Inferior parietal cortex (tissue), 1 donor: ENCODE measurements around the gene CDC5L.
A peak's percentile ranks its signal among the peaks of the same experiment; 100 is the strongest.

Experiments
- DNase-seq: peaks from one replicate; pipeline ENCODE4 v3.0.0-alpha.2; 2016; ENCODE audit errors: extremely low spot score

CDC5L gene

DNA sequence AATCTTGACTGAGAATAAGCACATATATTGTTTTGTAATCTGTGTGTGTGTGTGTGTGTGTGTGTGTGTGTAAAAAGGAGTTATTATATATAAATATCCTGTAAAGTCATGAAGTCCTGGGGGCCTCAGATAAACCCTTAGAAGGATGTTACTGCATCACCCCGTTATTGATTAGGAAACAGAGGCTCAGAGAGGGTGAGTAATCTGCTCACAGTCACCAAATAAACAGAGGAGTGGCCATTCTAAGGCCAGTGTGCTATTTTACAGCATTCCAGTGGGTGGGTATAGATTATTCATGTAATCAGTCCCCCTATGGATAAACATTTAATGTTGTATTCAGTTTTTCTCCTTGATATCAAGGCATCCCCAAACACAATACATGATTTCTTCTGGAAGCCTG, 87.1 kb downstream of the CDC5L start:
- DNase-seq, result no peak

DNA sequence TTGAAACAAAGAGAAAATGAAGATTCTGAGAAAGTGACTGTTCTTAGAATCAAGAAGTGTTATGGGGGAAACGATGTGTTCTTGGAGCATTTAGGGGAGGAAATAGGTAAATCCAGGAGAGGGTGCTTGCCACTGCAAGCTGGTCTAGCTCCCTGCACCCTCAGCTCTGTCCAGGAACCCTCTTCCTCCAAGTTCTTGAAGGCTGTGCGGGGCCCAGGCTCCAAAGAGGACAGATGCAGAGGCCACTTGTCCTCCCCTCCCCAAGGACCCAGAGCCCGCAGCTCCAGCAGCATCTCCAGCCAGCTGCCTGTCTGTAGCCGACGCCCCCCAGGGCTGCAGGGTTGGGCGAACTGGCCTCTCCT, 87.9 kb downstream of the CDC5L start:
- no peak for DNase-seq

DNA sequence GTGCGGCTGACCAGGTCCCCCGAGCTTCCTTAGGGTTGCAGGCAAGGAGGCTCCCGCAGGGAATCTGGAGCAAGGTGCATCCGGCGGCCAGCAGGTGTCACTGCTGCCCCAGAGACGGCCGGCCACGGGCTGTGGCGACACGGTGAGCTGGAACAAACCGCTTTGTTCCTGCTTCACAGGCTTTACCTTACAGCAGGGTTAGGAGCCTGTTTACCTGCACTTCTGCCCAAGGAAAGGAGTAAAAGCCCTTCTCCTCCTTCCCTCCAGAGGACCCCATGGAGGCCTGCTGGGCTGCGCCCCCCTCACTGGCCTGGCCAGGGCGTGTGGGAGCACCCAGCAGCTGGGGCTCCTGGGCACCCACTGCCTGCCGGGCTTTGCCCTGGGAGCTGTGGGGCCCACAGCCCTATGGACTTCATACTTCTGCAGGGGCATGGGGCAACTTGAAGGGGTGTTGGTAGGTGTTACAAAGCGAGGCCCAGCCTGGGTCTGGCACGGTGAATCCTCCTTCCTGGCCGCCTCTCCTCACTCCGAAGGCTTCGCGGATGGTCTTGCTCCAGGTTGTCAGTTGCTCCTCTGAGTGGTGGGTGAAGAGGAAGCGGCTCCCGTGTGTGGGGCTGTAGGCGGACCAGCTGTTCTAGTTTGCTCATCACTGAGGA, 88.4 kb downstream of the CDC5L start:
- peak; percentile 78 for DNase-seq

DNA sequence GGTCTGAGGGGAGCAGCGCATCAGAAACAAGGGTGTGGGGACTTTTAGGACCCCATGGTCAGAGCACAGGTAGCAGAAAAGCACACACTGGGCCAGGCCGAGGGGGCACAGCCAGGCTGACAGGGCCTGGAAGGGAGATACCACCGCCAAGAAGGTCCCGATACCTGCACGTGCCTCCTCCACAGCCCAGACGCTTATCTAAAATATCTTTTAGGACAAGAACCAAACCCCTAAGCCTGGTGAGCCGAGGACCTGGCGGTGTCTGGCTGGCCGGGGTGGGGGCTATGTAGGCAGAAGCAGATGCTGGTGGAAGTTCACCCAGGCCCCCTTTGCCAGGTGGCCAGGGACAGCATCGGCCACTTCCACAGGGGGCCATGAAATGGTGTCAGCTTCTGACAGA, 89.3 kb downstream of the CDC5L start:
- DNase-seq, result no peak

DNA sequence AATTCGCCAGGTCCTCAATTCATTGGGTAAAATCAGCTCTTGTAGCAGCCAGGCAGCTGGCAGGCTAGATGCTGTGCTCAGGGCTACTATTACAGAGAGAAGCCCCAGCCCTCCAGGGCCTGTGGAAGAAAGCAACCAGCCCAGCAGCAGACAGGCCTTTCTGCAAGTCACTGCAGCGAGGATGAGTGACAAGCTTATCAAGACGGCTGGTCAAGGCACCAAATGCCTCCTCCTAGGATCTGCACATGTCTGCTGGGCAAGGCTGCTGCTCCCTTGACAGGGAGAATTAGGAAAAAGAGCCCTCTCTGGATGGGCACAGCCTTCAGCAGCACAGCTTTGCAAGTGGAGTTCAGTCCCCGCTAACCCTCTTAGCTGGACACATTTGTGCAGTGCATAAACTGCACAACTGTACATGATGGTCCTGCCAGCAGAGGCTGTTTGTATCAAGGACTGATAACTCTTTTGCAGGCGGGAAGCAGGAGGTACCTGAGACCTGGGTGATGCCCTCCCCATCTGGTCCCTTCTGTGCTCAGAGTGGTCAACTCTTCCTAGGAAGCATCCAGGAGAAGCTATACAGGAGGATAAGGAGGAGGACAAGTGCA, 89.9 kb downstream of the CDC5L start:
- no peak for DNase-seq

DNA sequence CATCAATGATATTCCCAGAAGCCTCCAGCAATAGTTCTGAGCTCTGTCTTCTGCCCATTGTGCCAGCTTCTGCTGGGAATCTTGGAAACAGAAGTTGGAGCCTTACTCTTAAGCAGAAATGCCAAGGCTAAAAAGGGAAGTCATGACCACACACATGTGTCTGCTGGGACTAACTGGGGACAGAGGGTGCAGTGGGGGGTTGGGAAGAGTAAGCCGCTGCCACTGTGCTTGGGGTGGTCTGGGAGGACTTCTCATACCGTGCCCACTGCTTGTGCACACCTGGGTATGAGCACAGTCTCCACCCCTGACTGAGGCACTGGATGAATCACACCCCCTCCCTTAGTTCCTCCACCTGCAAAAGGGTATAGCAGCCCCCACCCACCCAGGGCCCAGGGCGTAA, 90.7 kb downstream of the CDC5L start:
- no peak for DNase-seq

DNA sequence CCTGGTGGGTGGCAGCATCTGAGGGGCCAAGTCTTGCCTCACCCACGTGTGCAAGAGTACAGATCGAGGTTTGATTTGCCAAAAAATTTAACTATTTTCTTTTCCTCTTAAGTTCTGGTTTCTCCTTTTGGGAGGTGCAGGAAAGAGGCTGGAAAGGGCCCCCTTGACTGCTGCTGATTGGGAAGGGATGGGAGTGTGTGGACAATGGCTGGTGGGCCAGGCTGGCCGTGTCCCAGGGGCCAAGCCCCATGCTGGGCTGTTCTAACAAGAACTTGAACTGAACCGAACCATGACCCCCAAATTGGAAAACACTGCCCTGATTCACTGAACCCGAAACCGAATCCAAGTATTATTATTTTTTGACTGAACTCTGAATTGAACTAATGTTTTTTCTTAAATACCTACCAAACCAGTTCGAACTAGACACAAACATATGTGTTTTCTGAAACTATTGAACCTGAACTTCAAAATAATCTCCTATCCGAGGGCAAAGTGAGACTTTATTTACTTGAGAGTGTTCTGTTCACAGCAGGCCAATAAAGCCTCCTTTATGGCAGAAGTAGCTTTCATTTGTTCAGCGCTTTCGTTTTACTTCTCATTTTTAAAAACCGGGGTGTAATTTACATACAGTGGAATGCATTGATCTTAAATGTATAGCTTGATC, 91.2 kb downstream of the CDC5L start:
- DNase-seq, result no peak

DNA sequence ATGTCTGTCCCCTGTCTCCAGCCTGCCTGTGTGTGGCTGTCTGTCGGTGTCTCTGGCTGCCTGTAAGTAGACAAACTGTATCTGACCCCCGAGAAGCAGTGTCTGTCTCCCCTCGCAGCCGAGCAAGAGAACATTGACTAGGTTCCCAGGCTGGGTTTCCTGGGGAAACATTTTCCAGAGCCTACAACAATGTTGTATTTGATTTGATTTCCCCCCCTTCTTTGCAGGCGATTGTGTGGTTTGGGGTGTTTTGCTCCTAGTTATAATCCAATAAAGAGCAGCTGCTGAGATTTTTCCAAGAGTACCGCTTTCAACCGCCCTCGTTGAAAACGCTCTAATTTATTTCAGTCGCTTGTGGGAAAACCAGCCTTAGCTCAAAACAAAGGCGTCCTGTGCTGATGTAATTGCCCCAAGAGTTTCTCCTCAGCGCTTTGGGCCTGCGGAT, 92.6 kb downstream of the CDC5L start:
- DNase-seq, result peak; percentile 33

DNA sequence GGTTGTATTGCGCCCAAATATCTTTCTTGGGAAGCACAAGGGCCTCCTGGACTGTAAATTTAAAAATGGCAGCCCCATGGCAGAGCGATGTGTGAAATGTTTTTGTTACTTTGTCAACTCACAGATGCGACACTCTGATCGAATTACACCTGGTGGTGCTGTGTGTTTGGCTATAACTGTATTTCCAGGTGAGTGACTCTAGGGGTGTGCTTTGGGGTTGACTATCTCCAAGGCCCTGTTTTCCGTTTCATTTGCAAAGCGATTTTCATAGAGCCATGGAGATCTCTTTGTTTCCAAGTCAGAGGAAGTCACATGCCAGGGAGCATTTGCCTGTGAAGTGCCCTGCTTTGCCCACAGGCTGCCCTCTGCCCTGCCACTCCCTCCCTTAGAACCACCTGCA, 93.5 kb downstream of the CDC5L start:
- DNase-seq, result no peak

DNA sequence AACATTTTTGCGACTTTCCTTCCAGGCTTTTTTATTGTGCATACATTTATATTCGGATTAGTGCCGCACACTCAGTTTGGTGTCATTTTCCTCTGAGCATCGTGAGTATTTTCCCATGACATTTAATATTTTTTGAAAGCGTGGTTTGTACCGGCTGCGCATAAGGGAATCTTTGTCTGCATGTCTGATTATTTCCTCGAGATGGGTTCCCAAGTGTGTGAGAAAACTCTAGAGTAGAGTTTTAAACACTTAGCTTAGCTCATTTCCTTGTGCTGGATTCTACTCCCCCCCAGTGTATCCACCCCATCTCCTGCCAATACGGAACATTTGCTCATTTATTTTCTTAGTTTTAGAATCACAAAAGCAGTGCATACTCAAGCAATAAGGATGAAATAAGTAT, 94.3 kb downstream of the CDC5L start:
- no peak for DNase-seq

DNA sequence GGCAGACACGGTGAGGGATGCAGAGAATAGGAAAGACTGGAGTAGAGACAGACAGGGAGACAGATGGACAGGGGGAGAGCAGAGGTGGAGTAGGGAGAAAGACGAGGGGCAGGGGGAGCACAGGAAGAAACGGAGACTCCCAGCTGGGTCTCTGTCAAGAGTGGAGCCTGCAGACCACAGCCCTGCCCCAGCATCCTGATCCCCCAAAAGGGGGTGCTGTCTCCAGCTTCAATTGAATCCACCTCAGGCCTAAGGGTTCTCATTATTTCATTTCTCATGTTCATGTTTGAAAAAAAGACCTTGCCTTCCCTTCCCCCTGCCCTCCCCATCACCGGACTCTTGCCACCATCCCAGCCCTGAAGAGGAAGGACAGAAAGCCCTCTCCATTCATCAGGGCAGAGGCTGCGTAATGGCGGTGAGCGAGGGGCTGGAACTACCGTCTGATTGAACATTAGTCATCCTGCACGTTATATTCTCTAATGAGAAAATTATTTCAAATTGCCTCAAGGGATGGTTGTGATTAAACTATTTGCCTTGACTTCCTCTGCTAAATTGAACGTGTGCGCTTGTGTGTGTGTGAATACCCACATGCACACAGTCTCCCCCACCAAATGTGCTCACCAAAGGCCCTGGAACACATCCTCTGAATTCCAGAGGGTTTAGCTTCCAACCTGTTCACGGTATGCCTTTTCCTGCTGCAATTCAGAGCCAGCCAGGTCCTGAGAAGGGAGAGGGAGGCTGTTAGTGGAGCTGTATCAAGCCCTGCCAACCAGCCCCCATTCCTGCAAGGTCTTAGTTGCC, 98.3 kb downstream of the CDC5L start:
- no peak for DNase-seq

DNA sequence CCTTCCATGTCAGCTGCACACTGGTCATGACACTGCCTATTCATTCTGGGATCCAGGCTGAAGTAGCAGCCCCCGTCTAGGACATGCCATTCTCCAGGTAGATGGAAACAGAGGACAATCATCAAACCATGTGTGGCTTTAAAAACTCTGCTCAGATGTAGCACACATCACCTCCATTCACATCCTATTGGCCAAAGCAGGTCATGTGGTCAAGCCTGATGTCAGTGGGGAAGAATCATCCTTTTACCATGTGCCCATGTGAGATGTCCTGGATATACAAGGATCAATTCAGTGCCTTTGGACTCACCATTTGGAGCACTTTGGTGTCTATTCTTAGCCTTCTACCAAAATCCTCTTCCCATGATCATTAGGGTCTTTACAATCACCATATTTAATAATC, 99.5 kb downstream of the CDC5L start:
- DNase-seq, result no peak

DNA sequence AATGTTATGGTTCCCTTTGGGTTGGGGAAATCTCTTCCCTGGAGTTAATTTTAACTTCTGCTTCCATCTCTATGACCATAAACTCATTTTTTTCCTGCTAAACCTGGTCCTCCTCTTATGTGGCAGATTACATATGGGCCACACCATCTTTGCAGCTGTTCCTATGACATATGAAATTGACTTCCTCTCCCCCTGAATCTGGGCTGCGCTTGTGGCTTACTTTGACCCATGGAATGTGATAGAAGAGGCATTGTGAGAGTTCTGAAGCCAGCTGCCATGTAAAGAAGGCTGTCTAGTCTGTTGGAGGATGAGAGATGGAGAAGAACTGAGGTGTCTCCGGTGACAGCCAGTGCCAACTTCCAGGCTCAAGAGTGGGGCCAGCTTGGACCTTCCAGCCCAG, 100.1 kb downstream of the CDC5L start:
- no peak for DNase-seq

DNA sequence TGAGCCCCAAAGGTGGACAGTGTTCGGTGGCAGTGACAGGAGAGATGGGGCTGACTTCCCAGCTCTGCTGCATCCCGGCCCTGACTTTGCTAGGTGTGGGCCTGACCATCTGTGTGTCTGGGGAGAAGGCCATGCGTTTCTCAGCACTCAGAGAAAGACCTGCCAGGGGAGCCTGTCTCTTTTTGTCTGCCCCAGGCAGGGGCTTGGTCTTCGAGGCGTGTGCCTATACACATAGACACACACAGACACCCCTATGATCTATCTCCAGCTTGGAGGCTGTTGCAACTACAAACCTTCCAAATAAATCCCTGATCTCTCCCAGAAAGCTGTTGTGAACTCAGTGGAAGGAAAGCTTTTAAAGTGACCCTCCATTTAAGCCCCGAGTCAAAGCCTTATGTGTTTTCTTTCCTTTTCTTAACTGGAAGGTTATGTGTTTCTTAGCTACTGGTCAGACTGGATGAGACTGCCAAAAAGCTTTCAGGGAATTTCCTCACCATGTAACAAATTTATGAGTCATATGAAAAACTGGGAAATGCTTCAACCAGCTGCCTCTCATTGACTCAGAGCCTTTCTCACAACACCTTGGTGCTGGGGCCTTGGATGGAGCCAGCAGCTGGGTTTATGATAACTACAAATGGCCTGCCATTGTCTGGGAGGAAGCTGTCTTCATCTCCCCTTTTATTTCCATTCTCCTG, 102.6 kb downstream of the CDC5L start:
- peak; percentile 42 for DNase-seq

DNA sequence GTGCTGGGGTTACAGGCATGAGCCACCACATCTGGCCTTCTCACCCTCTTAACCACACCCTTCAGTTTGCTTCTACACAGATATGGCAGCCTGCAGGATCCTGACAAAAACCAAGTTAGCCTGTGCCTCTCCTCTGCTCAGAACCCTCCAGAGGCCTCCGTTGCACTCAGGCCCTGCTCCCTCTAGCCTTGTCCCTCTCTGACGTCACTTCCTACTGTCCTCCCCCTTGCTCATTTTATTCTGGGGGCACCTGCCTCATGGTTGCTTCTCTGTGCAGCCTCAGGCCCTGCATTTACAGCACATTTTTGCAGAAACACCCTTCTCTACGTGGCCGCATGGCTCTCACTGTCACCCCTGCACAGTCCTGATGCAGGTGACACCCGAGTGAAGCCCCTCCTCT, 105.6 kb downstream of the CDC5L start:
- DNase-seq, result no peak

DNA sequence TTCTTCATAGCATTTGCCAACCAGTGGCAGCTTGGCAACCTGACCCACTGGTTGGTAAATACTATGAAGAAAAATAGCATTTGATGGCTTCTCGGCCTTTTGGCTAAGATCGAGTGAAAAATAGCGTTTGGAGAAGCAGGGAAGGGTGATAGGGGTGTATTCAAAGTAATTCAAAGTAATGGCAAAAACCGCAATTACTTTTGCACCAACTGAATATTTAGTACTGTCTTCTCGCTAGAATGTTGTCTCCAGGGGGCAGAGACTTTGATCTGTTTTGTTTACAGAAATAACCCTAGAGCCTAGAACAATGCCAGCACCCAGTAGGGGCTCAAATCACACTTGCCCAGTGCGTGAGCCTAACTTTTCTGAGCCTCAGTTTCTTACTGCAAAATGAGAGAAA, 106.1 kb downstream of the CDC5L start:
- no peak for DNase-seq

DNA sequence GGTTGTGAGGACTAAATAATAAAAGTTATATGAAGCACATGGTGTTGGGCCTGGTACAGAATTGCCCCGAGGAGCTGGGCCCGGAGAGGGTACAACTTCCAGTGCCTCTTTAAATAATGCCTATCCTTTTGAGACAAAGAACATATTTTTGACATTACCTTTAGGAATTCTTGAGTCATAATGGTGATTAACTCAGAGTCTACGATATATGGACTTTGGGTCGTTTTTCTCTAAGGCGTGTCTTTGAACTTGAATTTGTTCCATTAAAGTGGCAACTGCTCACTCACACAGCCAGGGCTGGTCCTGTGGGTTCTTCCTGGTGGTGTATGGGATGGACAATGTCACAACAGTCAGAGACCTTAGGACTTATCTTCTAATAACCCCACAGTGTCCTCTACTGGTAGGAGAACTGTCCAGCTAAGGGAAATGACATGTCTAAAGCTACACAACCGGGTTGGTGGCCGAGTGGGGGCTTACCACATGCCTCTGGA, 106.5 kb downstream of the CDC5L start:
- DNase-seq, result no peak

DNA sequence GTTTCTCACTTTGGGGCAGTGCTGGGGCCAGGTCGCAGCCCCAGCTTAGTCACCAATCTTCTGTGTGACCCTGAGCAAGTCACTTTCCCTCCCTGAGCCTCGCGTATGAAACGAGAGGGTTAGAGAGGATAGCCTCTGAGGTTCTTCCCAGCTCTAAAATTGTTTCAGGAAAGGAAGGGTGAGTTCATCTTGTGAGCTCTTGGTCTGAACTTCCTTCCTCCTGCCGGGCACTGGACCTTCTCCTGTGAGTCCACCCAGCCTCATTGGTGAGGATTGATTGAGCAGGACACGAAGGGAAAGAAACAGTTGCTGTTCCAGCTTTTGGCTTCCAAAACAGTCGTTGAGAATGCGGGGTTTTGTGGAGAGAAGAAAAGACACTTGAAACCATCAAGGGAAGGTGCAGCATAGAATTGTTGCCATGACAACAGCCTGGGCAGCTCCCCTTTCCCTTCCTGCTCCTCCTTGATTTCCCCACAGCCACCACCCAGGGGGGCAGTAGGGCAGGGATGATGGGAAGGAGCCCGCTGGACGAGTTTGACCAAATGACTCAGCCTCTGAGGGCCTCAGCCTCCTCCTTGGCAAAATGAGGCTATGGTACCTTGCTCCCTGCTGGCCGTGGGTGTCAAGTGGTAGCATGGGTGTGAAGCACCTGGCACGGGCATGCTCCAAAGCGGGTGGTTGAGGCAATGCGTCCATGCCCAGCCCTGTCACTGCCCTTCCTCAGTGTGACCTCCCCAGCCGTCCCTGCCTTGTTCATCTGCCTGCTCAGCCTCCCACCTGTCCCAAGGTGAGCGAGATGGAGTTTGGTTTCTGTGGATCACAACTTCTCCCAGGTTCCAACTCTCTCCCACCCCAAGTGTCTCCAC, 107.8 kb downstream of the CDC5L start:
- no peak for DNase-seq

DNA sequence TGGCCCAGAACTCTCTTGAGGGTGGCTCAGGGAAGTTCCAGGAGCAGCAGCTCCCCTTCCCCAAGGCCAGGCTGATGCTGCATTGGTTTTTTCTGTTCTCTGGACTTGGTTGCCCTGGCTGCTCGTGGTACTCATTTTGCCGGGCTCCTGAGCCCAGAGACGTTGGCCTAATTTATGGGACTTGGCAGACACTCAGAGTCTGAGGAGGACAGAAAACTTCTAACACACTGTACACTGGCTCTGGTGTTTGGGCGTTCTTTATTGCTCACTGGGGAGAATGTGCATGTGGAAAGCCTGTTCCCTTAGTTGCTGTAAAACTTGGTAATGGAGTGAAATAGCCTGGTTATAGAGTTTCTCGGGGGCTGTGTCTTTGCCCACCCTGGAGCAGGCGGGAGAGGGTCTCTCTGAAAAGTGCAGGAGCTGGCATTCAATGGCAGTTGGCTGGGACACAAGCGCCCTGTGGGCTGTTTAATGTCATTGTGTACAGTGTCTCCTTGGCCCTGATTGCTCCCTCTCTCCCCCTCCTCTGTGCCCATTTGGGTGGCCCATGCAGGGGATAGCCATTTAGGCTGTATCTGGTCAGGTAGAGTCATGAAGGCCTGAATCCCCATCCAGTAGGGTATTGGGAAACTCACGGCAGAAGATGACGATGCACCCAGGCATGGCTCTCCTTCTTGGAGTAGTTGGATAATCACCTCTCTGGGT, 109.3 kb downstream of the CDC5L start:
- no peak for DNase-seq

DNA sequence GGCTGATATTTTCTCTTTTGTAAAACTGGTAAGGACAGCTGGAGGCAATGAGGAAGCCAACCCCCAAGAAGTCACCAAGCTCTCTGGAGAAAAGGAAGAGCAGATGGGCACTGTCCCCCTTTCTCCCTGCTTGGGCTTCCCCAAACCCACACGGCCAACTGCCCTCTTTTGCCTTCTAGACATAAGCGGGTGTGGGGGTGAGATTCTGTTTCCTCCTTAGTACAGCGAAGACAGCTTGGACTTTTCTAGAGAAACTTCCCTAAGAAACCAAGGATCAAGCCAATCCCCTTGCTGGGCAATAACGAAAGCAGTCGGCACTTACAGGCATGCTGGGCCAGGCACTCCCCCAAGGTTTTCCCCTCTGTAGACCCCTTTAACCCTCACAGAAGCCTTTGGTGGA, 110.3 kb downstream of the CDC5L start:
- no peak for DNase-seq
